ENCODE data around the gene CLCN5.

The CLCN5 gene

DNA sequence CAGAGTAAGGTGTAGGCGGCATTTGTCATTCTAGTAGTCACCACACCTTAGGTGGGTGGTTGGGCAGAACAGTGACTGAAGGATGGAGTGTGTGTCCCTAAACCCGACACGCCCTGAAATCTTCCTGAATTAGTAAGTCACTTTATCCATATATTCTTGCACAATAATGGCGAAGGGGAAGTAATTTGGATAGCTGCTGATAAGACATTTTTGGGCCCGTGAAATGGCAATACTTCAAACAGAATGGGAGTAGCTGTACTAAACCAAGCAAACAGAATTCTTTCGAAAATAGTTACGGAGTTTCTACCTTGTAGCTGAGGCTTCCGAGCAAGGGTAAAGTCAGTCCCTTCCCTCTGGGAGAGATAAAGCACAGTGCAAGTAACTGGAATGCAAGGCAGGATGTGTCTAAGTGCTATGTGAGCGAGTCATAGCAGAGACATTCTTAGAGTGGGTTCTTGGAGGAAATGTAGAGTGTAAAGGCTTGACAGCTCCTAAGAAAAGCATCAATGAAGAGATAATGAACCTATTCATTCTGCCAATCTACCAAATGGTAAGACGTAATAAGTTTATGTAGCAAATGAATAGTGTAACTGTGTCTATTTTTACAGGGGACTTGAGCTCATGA, 72.8 kb downstream of the CLCN5 start:
- TF ChIP-seq, protein P1, sequence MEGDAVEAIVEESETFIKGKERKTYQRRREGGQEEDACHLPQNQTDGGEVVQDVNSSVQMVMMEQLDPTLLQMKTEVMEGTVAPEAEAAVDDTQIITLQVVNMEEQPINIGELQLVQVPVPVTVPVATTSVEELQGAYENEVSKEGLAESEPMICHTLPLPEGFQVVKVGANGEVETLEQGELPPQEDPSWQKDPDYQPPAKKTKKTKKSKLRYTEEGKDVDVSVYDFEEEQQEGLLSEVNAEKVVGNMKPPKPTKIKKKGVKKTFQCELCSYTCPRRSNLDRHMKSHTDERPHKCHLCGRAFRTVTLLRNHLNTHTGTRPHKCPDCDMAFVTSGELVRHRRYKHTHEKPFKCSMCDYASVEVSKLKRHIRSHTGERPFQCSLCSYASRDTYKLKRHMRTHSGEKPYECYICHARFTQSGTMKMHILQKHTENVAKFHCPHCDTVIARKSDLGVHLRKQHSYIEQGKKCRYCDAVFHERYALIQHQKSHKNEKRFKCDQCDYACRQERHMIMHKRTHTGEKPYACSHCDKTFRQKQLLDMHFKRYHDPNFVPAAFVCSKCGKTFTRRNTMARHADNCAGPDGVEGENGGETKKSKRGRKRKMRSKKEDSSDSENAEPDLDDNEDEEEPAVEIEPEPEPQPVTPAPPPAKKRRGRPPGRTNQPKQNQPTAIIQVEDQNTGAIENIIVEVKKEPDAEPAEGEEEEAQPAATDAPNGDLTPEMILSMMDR (conservative IDR thresholded peaks at IDR 0.05) = no peak
- TF ChIP-seq ZFX (IDR thresholded peaks at IDR 0.05) = no peak
- H3K27ac ChIP-seq = no peak overlapping the region

GRCh38 chrX:49995795-49996455, 73.5 kb downstream of the CLCN5 start:
- TF ChIP-seq, protein P1 (conservative IDR thresholded peaks at IDR 0.05) = no peak
- TF ChIP-seq ZFX (IDR thresholded peaks at IDR 0.05) = no peak
- no peak overlapping the region for H3K27ac ChIP-seq

- TF ChIP-seq, protein P1 (conservative IDR thresholded peaks at IDR 0.05) = no peak
- no peak overlapping the region for H3K27ac ChIP-seq
Observed at GRCh38 chrX:49996474-49996873, 74.1 kb downstream of the CLCN5 start.

GRCh38 chrX:49999087-49999486, 76.7 kb downstream of the CLCN5 start:
- TF ChIP-seq ZFX (IDR thresholded peaks at IDR 0.05) = no peak
- TF ChIP-seq, protein P1 (conservative IDR thresholded peaks at IDR 0.05) = no peak
- no peak overlapping the region for H3K27ac ChIP-seq

DNA sequence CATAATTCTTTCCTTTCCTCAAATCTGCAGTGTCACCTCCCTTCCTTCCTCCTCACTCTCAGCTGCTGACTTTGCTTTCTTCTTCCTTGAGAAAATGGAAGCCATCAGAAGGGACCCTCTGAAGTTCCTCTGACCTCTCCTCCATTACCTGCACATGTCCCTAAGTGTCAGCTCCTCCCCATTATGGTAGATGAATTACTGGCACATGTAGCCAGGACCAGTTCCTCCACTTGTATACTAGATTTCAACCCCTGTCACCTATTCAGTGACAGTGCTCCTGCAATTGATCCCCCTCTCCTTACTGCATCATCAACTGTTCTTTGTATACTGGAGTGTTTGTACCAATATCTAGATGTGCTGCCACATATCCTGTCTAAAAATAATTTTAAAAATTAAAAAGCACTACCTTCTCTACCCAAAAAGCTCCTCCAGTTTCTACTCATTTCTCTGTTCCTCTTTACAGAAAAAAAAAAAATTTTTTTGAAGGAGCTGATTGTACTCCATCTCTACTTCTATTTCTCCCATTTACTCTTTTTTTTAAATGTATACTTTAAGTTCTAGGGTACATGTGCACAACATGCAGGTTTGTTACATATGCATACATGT, 78.6 kb downstream of the CLCN5 start:
- H3K27ac ChIP-seq = no peak overlapping the region
- TF ChIP-seq, protein P1 (conservative IDR thresholded peaks at IDR 0.05) = no peak
- no peak for TF ChIP-seq ZFX (IDR thresholded peaks at IDR 0.05)

GRCh38 chrX:50002067-50002714, 79.8 kb downstream of the CLCN5 start:
- TF ChIP-seq, protein P1 (conservative IDR thresholded peaks at IDR 0.05) = no peak
- no peak for TF ChIP-seq ZFX (IDR thresholded peaks at IDR 0.05)

GRCh38 chrX:50003467-50003866, 81.1 kb downstream of the CLCN5 start:
- H3K27ac ChIP-seq = no peak overlapping the region

More at GRCh38 chrX:50002067-50002714, 79.8 kb downstream of the CLCN5 start:
- no peak overlapping the region for H3K27ac ChIP-seq

More at GRCh38 chrX:50003467-50003866, 81.1 kb downstream of the CLCN5 start:
- no peak for TF ChIP-seq ZFX (IDR thresholded peaks at IDR 0.05)
- TF ChIP-seq, protein P1 (conservative IDR thresholded peaks at IDR 0.05) = no peak
